22Rv1 (cell line): Measurements from ENCODE around the gene CDC42BPG.

Source experiments
- CTCF ChIP-seq: fragments of 450-650 bp; IDR thresholded peaks from 2 replicates; pipeline ENCODE4 v1.5.1; 2017; ENCODE audit warnings: mild to moderate bottlenecking
- ZFX ChIP-seq: fragments of 450-650 bp; IDR thresholded peaks from 2 replicates; pipeline ENCODE4 v1.6.1; 2017; ENCODE audit warnings: antibody characterized with exemption, borderline replicate concordance

GRCh38 chr11:64877390-64878222 lies 33.2 kb upstream of the CDC42BPG start:
- TF ChIP-seq CTCF (no peak), ZFX (no peak)
